Ammon's horn (tissue), 1 donor: ENCODE data around the gene PPP4R4.
"Not testable (repeated sequence)": the region's sequence is repeated elsewhere in the genome, so short reads cannot be mapped to it uniquely, and the experiment has no call there.

ENCODE experiments used
- DNase-seq: peaks from one replicate; pipeline ENCODE4 v3.0.0-alpha.2; 2016; ENCODE audit warnings: low spot score

PPP4R4 gene

GRCh38 chr14:94278731-94279130 lies 104.6 kb downstream of the PPP4R4 start:
- DNase-seq = no peak

- DNase-seq = no peak
These were observed 109.0 kb downstream of the PPP4R4 start for GRCh38 chr14:94282991-94283723.

- DNase-seq = no peak
These were observed 110.1 kb downstream of the PPP4R4 start for GRCh38 chr14:94284221-94284620.

- no peak for DNase-seq
These were observed 111.0 kb downstream of the PPP4R4 start for GRCh38 chr14:94285158-94285557.

- no peak for DNase-seq
These were observed 114.7 kb downstream of the PPP4R4 start for GRCh38 chr14:94288610-94289465.

- no peak for DNase-seq
These were observed 116.1 kb downstream of the PPP4R4 start for GRCh38 chr14:94290197-94290596.

- DNase-seq = no peak
These were observed 117.2 kb downstream of the PPP4R4 start for GRCh38 chr14:94291159-94291905.

GRCh38 chr14:94291906-94292525 lies 117.9 kb downstream of the PPP4R4 start:
- no peak for DNase-seq

GRCh38 chr14:94292526-94292871 lies 118.4 kb downstream of the PPP4R4 start:
- no peak for DNase-seq

GRCh38 chr14:94292872-94293577 lies 118.9 kb downstream of the PPP4R4 start, which contains the start of gene SERPINA10:
TSS of gene SERPINA10 (minus strand) at chr14:94293268. CDS start at chr14:94290593, 2,675 bp downstream.
- no peak for DNase-seq

- no peak for DNase-seq
These were observed 119.4 kb downstream of the PPP4R4 start for GRCh38 chr14:94293578-94293924.

GRCh38 chr14:94295360-94296180 lies 121.4 kb downstream of the PPP4R4 start:
- no peak for DNase-seq

GRCh38 chr14:94296181-94296545 lies 122.0 kb downstream of the PPP4R4 start:
- not testable (repeated sequence) for DNase-seq

- DNase-seq = no peak
These were observed 124.0 kb downstream of the PPP4R4 start for GRCh38 chr14:94298130-94298529.

GRCh38 chr14:94303111-94303510 lies 129.0 kb downstream of the PPP4R4 start:
- DNase-seq = no peak

- DNase-seq = no peak
These were observed 130.1 kb downstream of the PPP4R4 start for GRCh38 chr14:94304243-94304642.

GRCh38 chr14:94305620-94306019 lies 131.5 kb downstream of the PPP4R4 start:
- no peak for DNase-seq

GRCh38 chr14:94306047-94306978 lies 132.2 kb downstream of the PPP4R4 start:
- DNase-seq = no peak

- DNase-seq = no peak
These were observed 133.4 kb downstream of the PPP4R4 start for GRCh38 chr14:94307410-94307992.
